Measurements from ENCODE around the gene SHMT1.
"Not testable (repeated sequence)": the region's sequence is repeated elsewhere in the genome, so short reads cannot be mapped to it uniquely, and the experiment has no call there.

The SHMT1 gene

DNA sequence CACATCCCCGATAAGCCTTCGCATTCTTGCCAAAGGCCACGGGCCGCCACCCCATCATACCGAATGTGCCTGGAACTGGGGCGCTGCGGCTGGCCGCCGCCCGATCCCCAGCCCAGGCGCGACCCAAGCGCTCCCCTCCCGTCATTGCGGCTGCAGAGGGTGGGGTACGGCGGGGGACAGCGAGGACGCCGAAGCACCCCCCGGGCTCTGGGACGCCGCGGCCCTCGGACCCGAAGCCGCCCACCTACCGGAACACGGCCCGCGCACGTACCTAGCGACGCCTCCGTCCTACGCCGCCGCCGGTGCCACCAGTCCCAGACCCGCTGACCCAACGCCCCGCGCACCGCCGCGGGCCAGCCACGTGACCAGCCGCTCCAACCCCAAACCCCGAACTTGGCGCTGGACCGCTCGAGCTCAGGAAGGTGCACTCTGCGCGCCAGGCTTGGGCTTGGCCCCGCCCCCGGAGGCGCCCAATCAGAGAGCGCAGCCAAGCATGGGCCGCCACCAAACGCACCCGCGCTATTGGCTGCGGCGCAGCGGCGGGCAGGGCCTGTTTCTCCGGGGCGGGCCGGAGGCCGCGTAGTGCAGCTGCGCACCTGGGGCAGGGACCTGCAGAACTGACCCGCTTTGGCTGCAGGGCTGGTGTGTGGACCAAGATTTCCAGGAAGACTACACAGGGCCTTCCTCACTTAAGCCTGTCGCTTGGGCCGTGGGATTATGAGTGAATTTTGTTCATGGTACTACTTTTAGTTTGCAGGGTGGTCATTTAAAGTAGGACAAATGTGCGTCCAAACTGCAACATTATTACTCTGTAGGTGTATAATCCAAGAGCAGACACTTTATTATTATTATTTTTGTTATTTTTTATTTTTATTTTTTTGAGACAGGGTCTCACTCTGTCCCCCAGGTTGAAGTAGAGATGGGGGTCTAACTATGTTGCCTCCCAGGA, at the start of gene SHMT1:
SHMT1 (minus strand) TSS at position 450 of the 949 bp plus-strand sequence. CDS start 7,569 bp downstream, outside the sequence.
- DNase-seq = peak; percentile 96

DNA sequence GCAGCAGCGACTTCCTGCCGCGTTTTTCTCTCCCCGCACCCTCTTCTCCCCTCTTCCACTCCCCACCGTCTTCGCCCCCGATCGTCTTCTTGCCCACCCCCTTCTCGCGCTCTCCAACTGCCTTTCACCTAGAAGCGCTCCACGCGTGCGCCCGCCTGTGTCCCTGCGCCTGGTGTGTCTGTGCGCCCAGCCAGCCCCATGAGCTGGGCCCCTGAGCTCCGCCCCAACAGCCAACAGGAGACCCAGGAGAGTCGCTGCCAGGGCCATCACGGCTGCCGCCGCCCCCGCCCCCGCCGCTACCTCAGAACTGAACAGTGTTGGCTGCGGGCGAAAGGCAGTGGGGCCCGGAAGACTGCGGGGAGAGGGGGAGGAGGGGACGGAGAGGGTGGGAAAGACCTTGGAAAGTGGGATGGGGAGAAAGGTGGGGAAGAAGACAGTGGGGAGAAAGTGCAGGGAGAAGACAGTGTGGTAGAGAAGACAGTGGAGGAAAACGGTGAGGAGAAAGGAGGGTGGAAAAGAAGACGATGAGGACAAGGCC, 48.7 kb upstream of the SHMT1 start:
- DNase-seq = not testable (repeated sequence)

GRCh38 chr17:18411377-18411864, 48.1 kb upstream of the SHMT1 start:
- not testable (repeated sequence) for DNase-seq

DNA sequence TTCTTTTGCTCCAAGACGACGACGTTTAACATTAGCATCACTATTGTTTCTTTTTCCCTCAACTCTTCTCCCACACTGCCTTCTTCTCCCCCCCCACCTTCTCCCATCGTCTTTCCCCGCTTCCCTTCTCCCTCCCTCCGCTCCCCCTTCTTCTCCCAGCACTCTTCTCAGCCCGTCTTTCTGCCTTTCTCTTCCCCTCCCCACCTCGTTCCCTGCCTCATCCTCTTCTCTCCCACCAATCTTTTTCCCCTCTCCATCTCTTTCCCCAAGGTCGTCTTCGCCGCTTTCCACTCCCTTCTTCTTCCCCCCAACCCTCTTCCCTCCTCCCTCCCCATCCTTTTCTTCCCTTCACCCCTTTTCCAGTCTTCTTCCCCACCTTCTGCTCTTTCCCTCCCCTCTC, 47.4 kb upstream of the SHMT1 start:
- not testable (repeated sequence) for DNase-seq

GRCh38 chr17:18409321-18409720, 46.0 kb upstream of the SHMT1 start:
- DNase-seq = not testable (repeated sequence)

- not testable (repeated sequence) for DNase-seq
Observed at GRCh38 chr17:18408906-18409305, 45.6 kb upstream of the SHMT1 start.

GRCh38 chr17:18403604-18404003, 40.3 kb upstream of the SHMT1 start:
- DNase-seq = not testable (repeated sequence)

DNA sequence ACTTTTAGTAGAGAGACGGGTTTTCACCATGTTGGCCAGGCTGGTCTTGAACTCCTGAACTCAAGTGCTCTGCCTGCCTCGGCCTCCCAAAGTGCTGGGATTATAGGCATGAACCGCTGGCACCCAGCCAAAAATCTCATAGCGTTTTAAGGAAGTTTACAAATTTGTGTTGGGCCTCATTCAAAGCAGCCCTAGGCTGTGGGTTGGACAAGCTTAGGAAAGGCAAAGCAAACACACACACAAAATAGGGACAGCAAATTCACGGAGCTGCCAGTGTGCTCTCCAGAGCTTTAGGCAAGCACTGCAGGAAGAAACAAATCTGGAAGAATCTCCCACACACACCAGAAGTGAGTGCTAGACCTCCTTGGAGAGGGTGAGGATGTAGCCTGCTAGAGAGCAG, 39.8 kb upstream of the SHMT1 start:
- DNase-seq = not testable (repeated sequence)

- not testable (repeated sequence) for DNase-seq
Observed at GRCh38 chr17:18401872-18402590, 38.7 kb upstream of the SHMT1 start.

GRCh38 chr17:18388728-18389127, 25.4 kb upstream of the SHMT1 start:
- DNase-seq = not testable (repeated sequence)

DNA sequence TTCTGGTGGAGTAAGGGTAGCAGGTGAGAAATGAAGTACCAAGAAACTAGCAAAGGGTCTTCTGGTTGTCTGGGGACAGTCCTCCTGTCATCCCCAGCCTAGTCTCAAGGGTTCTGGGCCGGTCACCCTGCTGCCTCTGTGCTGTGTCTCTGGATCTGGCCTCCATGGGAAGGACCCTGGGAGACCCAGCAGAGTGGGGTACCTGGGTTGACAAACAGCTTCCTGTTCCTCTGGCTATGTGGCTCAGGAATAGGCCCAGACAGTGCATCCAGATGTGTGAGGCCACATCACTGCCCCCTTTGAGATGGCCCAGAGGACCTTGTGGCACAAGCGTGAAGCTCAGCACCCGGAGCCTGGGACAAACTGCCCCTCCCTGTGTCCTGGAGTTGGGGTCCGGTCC, 24.9 kb upstream of the SHMT1 start:
- DNase-seq = not testable (repeated sequence)

GRCh38 chr17:18387583-18387982, 24.2 kb upstream of the SHMT1 start:
- not testable (repeated sequence) for DNase-seq

DNA sequence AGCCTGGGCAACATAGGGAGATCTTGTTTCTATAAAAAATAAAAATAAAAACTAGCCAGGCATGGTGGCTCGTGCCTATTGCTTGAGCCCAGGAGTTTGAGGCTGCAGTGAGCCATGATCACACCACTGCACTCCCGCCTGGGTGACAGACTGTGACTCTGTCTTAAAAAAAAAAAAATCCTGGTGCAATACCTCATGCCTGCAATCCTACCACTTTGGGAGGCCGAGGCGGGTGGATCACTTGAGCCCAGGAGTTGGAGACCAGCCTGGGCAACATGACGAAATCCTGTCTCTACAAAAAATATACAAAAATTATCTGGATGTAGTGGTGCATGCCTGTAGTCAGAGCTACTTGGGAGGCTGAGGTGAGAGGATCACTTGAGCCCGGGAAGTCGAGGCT, 20.9 kb upstream of the SHMT1 start:
- not testable (repeated sequence) for DNase-seq

- not testable (repeated sequence) for DNase-seq
Observed at GRCh38 chr17:18383079-18383481, 19.7 kb upstream of the SHMT1 start.

DNA sequence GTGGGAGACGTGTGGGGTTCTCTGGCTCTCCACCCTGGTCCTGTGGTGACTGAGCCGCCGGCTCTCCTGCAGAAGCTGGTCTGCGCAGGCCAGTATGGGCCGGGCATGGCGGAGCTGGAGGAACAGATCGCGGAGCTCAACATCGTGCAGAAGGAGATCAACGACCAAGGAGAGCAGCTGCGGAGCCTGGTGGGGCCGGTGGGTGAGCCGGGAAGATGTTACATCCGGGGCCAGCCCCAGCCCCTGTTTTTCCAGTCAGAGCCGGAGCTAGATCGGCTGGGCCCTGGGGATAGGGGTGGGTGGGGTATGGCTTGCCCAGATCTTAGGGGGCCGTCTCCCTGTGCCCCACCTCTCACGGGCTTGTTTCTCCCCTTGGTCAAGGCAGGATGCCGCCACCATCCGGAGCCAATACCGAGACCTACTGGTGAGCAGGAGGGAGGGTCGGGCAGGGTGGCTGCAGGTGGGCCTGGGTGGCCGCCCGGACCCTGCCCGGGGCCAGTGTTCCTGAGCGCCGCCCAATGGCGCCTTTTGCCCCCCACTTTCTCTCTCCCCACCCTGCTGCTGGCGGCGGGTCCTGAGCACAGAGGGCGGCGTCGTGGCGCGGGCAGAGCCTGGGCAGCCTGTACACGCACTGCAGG, 19.2 kb upstream of the SHMT1 start:
- no peak for DNase-seq

GRCh38 chr17:18381953-18382245, 18.5 kb upstream of the SHMT1 start:
- DNase-seq = no peak

GRCh38 chr17:18381158-18381952, 18.0 kb upstream of the SHMT1 start:
- no peak for DNase-seq

- DNase-seq = no peak
Observed at GRCh38 chr17:18380471-18381157, 17.3 kb upstream of the SHMT1 start.

DNA sequence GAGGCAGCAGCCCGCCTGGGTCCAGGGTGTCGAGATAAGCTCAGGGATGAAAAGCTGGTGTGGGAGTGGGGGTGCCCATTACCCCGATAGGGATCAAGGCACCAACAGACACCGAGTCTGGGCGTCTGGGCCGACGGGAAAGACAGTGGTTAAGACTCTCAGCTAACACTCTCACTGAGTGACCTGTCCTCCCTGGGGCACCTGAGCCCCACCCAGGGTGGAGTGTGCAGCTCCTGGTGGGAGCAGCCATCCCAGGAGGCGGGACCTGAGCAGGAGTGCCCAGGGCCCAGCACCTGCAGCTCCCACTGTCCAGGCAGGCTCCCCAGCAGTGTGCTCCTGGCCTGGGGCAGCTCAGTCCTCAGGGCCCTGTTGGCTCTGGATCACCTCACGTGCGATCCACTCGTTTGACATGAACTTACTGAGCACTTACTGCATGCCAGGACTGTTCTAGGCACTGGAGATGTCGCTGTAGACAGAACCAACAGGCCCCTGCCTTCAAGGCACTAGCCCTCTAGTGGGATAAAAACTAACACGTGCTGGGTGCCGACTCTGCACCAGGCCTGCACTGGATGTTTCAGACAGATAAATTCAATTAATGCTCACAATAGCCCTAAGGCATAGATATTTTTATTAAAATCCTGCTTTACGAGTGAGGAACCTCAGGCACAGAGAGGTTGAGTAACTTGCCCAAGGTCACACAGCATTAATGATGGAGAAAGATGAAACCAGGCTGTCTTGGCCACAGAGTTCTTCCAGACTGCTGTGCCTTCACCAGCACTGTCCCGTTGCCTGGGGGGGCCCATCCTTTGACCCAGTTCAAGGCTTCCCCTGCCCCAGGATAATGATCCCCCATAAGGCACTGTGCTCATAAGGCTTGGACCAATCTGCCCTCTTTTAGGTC, 16.1 kb upstream of the SHMT1 start:
- no peak for DNase-seq

- not testable (repeated sequence) for DNase-seq
Observed at GRCh38 chr17:18378614-18379013, 15.3 kb upstream of the SHMT1 start.

DNA sequence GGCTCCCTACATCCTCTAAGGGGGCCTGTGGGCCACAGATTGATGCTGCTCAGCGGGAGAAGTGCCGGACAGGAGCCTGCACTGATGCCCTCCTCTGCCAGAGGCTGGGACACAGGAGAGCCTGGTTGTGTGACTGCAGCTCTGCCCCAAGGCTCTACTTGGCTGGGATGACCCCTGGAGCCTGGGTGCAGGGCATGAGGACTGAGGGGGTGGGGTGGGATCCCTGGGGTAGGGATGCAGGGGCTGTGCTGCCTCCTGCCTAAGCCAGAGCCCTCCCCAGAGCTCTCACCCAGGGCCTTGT, 14.8 kb upstream of the SHMT1 start:
- DNase-seq = no peak

All from NCI-H1105 (cell line).